Brain microvascular endothelial cell (primary cell): Measurements from ENCODE around the gene FHDC1.

Experiments used
- DNase-seq: peaks from one replicate; pipeline ENCODE4 v3.0.0-alpha.2; 2020
- H3K27ac ChIP-seq: fragments of 250-450 bp; sonication (Bioruptor Pico); 2 replicates; pipeline ENCODE4 v1.5.1; 2020; ENCODE audit warnings: mild to moderate bottlenecking, moderate library complexity
- H3K27me3 ChIP-seq: fragments of 250-450 bp; sonication (Bioruptor Pico); replicated peaks from 2 replicates; pipeline ENCODE4 v1.5.1; 2020; ENCODE audit warnings: mild to moderate bottlenecking
- H3K36me3 ChIP-seq: fragments of 250-450 bp; sonication (Bioruptor Pico); replicated peaks from 2 replicates; pipeline ENCODE4 v1.5.1; 2020; ENCODE audit warnings: mild to moderate bottlenecking
- H3K4me3 ChIP-seq: 2 replicates; pipeline ENCODE4 v1.5.1; 2011; ENCODE audit warnings: low read depth, mild to moderate bottlenecking, control low read depth, low read length, moderate library complexity
- CTCF ChIP-seq: IDR thresholded peaks from 2 replicates; pipeline ENCODE4 v1.5.1; 2011; ENCODE audit warnings: low read depth, mild to moderate bottlenecking, moderate library complexity, low read length, control low read depth, inconsistent platforms; ENCODE audit errors: missing control alignments
- in situ Hi-C: cut with HindIII; loops from 2 replicates; pipeline ENCODE4 v1.10.0; 2017; ENCODE audit warnings: low sequenced_read_pairs, low pct_ligation_motif_present

Gene FHDC1

DNA sequence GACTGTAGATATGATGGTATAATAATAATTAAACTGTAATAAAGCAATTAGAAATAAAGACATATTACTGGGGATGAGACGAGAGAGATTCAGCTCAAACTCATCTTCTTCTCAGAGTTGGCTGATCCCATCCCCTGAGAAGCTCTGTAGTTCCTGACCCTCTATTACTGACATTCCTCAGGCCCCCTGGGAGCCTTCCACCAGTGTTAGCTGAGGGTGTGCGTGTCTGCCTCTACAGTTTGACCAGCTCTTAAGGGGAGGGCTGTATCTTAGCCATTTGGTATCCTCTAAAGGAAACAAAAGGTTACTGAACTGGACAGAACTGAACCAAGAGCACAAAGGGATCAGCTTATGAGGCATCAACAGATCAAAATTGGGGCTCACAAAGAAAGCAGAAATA lies 11.2 kb downstream of the FHDC1 start:
- Histone ChIP-seq H3K4me3 (no peak overlapping the region), H3K27ac (no peak overlapping the region), H3K36me3 (no peaks in the 10 kb centered on the region), H3K27me3 (no peaks in the 10 kb centered on the region)
- DNase-seq: no peak
- in situ Hi-C loops: no loop called here
- TF ChIP-seq CTCF: no peak

DNA sequence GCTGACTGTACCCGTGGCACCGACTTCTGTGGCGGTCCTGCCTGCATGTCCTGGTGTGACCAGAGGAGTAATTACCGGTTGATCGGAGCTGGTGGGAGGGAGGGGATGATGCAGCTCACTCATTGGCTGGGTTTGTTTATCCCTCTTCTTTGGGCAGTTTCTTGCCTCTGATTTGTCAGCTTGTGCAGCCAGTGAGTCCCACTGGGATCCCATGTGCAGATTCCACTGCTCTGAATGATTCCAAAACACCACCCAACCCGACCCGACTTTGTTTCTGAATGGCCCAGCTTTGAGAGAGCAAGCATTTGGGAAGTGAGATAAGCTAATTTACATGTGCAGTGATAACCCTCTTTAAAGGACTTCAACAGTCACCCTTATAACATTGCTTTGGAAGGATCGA lies 13.8 kb downstream of the FHDC1 start:
- no peaks in the 10 kb centered on the region for H3K27me3 ChIP-seq
- H3K4me3 ChIP-seq: no peak overlapping the region
- TF ChIP-seq CTCF: no peak
- H3K27ac ChIP-seq: no peak overlapping the region
- in situ Hi-C loops: no loop called here
- no peak for DNase-seq
- no peaks in the 10 kb centered on the region for H3K36me3 ChIP-seq

GRCh38 chr4:152950402-152951274 lies 14.5 kb downstream of the FHDC1 start:
- no peak overlapping the region for H3K27ac ChIP-seq
- no peaks in the 10 kb centered on the region for H3K36me3 ChIP-seq
- no peaks in the 10 kb centered on the region for H3K27me3 ChIP-seq
- in situ Hi-C loops: no loop called here
- no peak overlapping the region for H3K4me3 ChIP-seq
- no peak for DNase-seq
- no peak for TF ChIP-seq CTCF

DNA sequence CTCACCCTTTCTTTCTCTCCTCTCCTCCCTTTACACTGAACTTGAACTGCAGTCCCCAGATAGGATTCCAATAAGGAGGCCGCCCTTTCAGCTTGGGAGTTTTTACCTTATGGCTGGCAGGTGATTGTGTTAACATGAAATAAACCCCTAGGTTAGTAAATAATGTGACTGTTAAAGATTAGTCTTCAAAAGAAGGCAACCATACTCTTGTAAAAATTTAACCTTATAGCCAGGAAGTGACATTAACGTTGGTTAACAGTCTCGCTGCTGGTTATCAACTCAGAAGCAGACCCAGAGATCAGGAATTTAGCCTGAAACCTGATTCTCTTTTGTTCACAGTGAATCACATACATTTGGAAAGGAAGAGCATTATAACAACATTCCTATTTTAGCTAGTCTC lies 15.2 kb downstream of the FHDC1 start:
- H3K27me3 ChIP-seq: no peaks in the 10 kb centered on the region
- no peak overlapping the region for H3K4me3 ChIP-seq
- DNase-seq: no peak
- in situ Hi-C loops: no loop called here
- H3K27ac ChIP-seq: no peak overlapping the region
- no peak for TF ChIP-seq CTCF
- H3K36me3 ChIP-seq: no peaks in the 10 kb centered on the region

- no peak overlapping the region for H3K4me3 ChIP-seq
- in situ Hi-C loops: no loop called here
- H3K36me3 ChIP-seq: no peaks in the 10 kb centered on the region
- H3K27me3 ChIP-seq: no peaks in the 10 kb centered on the region
- no peak for DNase-seq
- H3K27ac ChIP-seq: no peak overlapping the region
- TF ChIP-seq CTCF: no peak
These were observed 17.4 kb downstream of the FHDC1 start for GRCh38 chr4:152953514-152953913.

DNA sequence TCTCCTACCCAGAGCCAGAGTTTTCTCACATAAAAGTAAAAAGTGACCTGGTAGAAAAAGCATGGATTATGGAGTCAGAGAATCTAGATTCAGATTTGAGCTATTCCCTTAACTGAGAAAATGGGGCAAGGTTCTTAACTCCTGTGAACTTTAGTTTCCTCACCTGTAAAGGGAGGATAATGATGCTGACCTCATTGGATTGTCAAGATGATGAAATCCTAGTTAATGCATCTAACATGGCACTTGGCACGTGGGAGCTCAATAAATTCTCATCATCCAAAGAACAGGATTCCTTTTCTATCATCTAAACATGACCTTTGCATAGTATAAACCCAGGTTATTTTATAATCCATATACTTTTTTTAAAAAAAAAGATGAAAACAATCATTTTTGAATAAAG lies 18.6 kb downstream of the FHDC1 start:
- H3K27me3 ChIP-seq: no peaks in the 10 kb centered on the region
- no peak overlapping the region for H3K4me3 ChIP-seq
- in situ Hi-C loops: no loop called here
- H3K36me3 ChIP-seq: no peaks in the 10 kb centered on the region
- H3K27ac ChIP-seq: no peak overlapping the region
- no peak for TF ChIP-seq CTCF
- DNase-seq: no peak
